HG02798 (cell line): Measurements from ENCODE around the gene SPEF2.

ENCODE experiments used
- ATAC-seq: cut with Tn5 transposase; IDR thresholded peaks from one replicate; pipeline ENCODE4 v1.9.1; 2021; ENCODE audit warnings: mild to moderate bottlenecking; ENCODE audit not compliant: unreplicated experiment, poor library complexity

The SPEF2 gene

GRCh38 chr5:35694481-35694880 is 76.8 kb downstream of the SPEF2 start:
- ATAC-seq: no peak

DNA sequence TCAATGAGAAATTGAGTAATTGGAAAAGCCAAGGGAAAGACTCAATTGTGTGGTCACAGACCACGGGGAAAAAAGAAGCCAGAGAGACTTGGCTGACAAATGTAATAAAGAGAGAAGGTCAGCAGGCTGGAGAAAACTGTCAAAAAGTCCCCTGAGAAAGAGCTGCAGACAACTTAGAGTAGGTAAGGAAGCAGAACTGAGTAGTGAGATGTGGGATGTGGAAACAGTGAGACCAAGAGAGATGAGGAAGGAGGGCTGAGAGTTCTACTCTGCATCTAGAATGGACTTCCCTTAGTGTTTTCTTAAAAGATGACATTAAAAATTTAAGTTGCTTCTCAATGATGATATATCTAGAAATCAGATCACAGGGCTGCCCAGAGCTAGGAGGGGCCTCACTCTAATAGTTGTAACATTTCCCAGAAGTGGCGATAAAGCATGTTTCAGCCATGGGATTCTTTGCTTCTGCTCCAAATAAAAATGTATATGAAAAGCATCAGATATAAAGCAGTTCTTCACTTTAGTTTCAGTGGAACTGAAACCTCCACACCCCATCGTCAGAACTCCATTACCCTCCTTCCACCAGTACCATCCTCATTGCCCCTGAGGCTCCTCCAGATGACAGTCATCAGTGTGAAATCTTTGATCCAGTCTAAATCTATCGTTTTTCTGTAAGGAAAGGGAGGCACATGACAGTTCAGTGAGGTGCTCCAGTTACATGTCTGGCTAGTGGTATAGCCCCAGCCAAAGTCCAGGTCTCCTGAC is 80.6 kb downstream of the SPEF2 start:
- no peak for ATAC-seq

- no peak for ATAC-seq
Observed at GRCh38 chr5:35707659-35708058, 90.0 kb downstream of the SPEF2 start.

- no peak for ATAC-seq
Observed at GRCh38 chr5:35709688-35710087, 92.0 kb downstream of the SPEF2 start.

GRCh38 chr5:35717718-35718117 is 100.1 kb downstream of the SPEF2 start:
- ATAC-seq: no peak

- no peak for ATAC-seq
Observed at GRCh38 chr5:35735718-35736117, 118.1 kb downstream of the SPEF2 start.

DNA sequence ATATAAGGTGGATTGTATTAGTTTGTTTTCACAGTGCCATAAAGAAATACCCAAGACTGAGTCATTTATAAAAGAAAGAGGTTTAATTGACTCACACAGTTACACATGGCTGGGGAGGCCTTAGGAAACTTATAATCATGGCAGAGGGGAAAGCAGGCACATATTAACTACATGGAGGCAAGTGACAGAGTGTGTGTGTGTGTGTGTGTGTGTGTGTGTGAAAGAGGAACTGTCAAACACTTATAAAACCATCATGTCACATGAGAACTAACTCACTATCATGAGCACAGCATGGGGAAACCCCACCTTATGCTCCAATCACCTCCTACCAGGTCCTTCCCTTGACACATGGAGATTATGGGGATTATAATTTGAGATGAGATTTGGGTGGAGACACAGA is 118.6 kb downstream of the SPEF2 start:
- no peak for ATAC-seq

DNA sequence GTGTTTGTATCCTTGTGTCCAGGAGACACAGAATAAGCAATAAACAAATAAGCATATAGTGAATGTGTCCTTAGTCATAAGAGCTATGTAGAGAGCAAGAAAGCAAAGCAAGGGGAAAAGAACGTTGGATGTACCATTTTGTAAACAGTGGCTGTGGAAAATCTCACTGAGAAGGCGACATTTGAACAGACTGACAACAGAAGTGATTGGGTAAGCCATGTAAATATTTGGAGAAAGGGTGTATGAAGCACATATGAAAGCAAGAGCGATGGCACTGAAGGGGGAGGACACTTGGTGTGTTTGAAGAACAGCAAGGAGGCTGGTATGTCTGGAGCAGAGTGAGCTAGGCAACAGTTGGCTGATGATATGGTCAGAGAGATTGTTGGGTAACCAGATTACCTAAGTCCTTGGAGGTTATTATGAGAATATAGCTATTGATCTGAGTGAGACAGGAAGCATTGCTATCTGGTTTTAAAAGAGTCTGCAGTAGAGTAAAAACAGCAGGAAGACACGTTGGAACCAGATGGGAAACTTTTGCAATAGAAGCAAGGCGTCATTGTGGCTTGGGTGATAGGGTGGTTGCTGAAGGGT is 123.6 kb downstream of the SPEF2 start:
- no peak for ATAC-seq

- no peak for ATAC-seq
Observed at GRCh38 chr5:35741971-35742370, 124.3 kb downstream of the SPEF2 start.

DNA sequence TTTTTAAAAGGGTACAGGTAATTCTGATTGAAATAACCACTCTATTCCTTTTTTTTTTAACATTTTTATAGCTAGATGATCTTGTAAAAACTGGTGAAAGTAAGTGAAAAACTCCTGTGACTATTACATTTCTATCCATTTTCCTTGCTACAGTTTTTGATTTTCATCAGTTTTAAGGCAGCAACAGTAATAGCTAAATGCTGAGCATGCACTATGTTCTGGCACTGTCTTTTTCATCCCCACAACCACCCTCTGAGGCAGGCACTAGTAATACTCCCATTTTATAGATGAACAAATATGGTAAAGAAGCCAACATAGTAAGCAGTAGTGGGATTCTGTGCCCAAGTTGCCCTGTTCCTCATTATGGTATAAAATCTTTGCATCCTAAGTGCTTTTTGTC is 126.0 kb downstream of the SPEF2 start:
- ATAC-seq: no peak

- no peak for ATAC-seq
Observed at GRCh38 chr5:35745193-35745592, 127.5 kb downstream of the SPEF2 start.

- no peak for ATAC-seq
Observed at GRCh38 chr5:35745660-35746059, 128.0 kb downstream of the SPEF2 start.

DNA sequence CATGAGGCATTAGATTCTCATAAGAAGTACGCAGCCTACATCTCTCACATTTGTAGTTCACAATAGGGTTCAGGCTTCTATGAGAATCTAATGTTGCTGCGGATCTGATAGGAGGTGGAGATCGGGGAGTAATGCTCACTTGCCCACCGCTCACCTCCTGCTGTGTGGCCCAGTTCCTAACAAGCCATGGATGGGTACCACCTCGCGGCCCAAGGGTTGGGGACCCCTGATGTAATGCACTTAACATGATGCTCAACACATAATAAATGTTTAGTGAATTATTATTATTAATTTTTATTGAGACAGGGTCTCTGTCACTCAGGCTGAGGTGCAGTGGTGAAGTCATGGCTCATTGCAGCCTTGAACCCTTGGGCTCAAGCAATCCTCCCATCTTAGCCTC is 134.3 kb downstream of the SPEF2 start:
- ATAC-seq: no peak

GRCh38 chr5:35753500-35753899 is 135.8 kb downstream of the SPEF2 start:
- ATAC-seq: no peak

DNA sequence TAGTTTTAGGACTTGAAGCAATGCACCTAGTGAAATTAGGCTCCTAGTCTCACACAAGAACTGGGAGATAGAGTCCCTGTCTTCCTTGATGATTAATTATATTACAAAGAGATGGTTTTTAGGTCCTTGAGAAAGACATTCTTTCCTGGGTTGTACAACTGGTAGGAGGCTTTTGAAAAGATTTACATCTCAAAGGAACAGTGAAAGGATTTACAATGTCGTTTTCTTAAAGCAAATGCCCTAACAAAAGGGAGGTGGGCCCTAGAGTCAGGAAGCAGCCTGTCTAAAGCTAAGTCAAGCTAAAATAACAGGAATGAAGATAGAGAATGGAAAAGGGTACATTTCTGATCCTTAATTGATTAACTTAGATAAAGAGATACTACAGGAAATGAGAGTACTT is 136.8 kb downstream of the SPEF2 start:
- ATAC-seq: no peak

DNA sequence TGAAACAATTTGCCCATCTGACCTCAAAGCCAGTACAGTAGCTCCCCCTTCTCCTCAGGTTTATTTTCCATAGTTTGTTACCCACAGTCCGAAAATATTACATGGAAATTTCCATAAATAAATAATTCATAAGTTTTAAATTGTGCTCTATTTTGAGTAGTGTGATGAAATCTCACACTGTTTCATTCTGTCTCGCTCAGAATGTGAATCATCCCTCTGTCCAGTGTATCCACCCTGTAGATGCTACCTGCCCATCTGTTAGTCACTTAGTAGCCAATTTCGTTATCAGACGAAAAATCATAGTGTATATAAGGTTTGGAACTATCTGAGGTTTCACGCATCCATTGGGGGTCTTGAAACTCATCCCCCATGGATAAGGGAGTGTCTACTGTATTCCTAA is 138.3 kb downstream of the SPEF2 start:
- no peak for ATAC-seq

DNA sequence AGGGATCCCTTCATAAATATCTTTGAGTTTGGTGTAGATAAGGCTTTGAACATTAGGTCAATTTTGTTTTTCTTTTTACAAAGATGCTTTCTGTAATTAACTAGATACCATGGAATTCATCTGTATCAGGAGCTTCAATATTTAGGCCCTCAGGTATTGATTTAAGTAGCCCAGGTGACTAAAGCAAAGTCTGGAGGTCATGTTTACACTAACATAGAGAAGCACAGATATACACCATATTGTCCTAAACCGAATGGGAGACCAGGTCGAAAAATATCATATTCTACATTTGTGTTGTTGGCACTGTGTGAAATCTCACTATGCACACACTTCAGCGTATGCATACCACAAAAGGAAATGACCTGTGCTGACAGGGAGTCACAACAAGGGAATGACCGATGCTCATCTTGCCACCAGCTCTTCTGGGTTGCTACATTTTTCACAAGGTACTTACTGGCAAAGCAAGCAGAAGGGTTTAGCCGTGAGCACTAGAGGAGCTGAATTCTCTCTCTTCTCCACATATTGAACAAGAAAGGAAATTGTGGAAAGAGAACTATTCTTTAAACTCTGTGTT is 140.6 kb downstream of the SPEF2 start:
- ATAC-seq: no peak

- no peak for ATAC-seq
Observed at GRCh38 chr5:35761541-35761940, 143.9 kb downstream of the SPEF2 start.

DNA sequence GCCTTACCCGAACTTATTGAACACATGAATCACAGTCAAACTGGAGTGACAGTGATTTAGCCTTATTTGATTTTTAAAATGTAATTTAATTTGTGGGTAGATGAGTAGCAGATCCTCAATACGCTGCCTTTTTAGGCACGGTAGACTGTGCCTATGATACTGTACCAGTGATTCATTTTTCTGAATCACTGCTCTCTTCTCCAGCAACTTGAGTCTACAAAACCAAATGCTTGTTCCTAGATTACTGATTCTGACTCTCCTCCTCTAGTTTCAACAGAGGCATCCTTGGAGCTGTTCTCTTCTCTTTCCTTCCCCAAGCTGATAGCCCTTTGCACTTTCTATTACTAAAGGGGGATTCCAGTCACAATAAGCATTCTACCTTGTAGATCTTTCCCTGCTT is 144.7 kb downstream of the SPEF2 start:
- no peak for ATAC-seq

DNA sequence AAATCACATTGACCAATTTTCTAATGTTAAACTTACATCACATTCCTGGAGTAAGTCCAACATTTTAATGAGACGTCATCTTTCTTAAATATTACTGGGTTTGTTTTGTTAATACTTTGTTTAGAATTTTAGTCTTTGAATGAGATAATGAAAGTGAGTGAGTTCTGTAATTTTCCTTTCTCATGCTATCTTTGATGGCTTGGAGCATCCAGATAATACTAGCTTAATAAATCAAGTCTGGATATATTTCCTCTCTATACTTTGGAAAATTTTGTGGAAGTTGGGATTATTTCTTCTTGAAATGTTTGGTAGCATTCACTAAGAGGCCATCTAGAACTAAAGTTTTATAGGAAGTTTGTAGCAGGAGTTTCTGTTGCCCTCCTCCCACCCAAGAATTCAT is 148.3 kb downstream of the SPEF2 start:
- ATAC-seq: no peak

DNA sequence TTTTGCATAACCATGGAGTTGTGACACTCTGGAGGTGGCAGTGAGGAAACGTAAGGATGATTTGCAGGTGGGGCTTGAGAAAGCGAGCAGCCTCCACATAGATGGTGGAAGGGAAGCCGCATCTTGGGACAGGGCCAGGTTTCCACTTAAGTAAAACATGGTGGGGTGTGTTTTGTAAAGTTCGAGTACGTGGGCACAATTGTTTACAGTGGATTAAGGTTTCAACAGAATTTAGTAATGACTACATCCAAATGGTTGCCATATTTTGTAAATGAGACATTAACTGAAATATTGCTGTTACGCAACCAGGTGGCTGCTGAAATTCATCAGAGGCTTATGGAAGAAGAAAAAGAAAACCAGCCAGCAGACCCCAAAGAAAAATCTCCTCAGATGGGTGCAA is 153.6 kb downstream of the SPEF2 start:
- no peak for ATAC-seq

- no peak for ATAC-seq
Observed at GRCh38 chr5:35771839-35772238, 154.2 kb downstream of the SPEF2 start.
